ENCODE measurements around the gene PDZD8. TPM values are rescaled to one million over a fixed set of nuclear protein-coding genes. Genes with fewer than 3 reads are reported as not detected.

Gene PDZD8
- total RNA-seq, 2 experiments from 2014 or later = 10.5 to 26.4 TPM

GRCh38 chr10:117398029-117398428, 22.8 kb upstream of the PDZD8 start:
- DNase-seq (ENCODE audit: low spot score) = no peak
- Histone ChIP-seq H3K4me2 (ENCODE audit: low read length) (no peak overlapping the region), H3K79me2 (ENCODE audit: insufficient read depth, low read depth, low read length) (no peaks in the 10 kb centered on the region), H3K4me1 (ENCODE audit: insufficient read depth, low read length, poor library complexity, severe bottlenecking) (no peaks in the 10 kb centered on the region), H3K9me2 (ENCODE audit: insufficient read depth, low read length) (no peaks in the 10 kb centered on the region), H3K9me3 (ENCODE audit: low read length) (no peaks in the 10 kb centered on the region), H4K20me1 (ENCODE audit: insufficient read depth, low read length) (no peaks in the 10 kb centered on the region), H2AFZ (ENCODE audit: low read length) (no peak overlapping the region), H3K4me3 (ENCODE audit: low read depth, low read length, poor library complexity, severe bottlenecking) (no peak overlapping the region), H3K36me3 (ENCODE audit: insufficient read depth, low read length) (no peaks in the 10 kb centered on the region), H3K27ac (ENCODE audit: low read depth, low read length, poor library complexity, severe bottlenecking) (no peak overlapping the region)
- ChIA-PET CTCF (ENCODE audit: unreplicated experiment) (no interaction called here), POLR2A (no interaction called here)
- TF ChIP-seq CTCF (conservative IDR thresholded peaks at IDR 0.05; ENCODE audit: low read length) (no peak), EZH2phosphoT487 (IDR thresholded peaks at IDR 0.05; ENCODE audit: borderline replicate concordance, low read depth, low read length) (no peak)
- intact Hi-C loops (cut with micrococcal nuclease; ENCODE audit: unreplicated experiment) = no loop called here
- no TSS peak for BruUV-seq (replicated peaks)

- Histone ChIP-seq H3K9me3 (ENCODE audit: low read length) (no peaks in the 10 kb centered on the region), H3K79me2 (ENCODE audit: insufficient read depth, low read depth, low read length) (no peaks in the 10 kb centered on the region), H3K36me3 (ENCODE audit: insufficient read depth, low read length) (no peaks in the 10 kb centered on the region), H3K4me1 (ENCODE audit: insufficient read depth, low read length, poor library complexity, severe bottlenecking) (no peaks in the 10 kb centered on the region), H3K4me3 (ENCODE audit: low read depth, low read length, poor library complexity, severe bottlenecking) (no peak overlapping the region), H2AFZ (ENCODE audit: low read length) (no peak overlapping the region), H4K20me1 (ENCODE audit: insufficient read depth, low read length) (no peaks in the 10 kb centered on the region), H3K4me2 (ENCODE audit: low read length) (no peak overlapping the region), H3K9me2 (ENCODE audit: insufficient read depth, low read length) (no peaks in the 10 kb centered on the region), H3K27ac (ENCODE audit: low read depth, low read length, poor library complexity, severe bottlenecking) (no peak overlapping the region)
- no peak for TF ChIP-seq CTCF (conservative IDR thresholded peaks at IDR 0.05; ENCODE audit: low read length)
- TF ChIP-seq EZH2phosphoT487 (IDR thresholded peaks at IDR 0.05; ENCODE audit: borderline replicate concordance, low read depth, low read length) = no peak
- no peak for DNase-seq (ENCODE audit: low spot score)
- ChIA-PET POLR2A (interaction anchor here (0.6 kb wide), 1 partner anchor 1216 kb away, joined by 4 read pairs; no protein-coding TSS in a partner anchor), CTCF (ENCODE audit: unreplicated experiment) (no interaction called here)
- BruUV-seq (replicated peaks) = no TSS peak
- intact Hi-C loops (cut with micrococcal nuclease; ENCODE audit: unreplicated experiment) = no loop called here
Measured at GRCh38 chr10:117391436-117392205, 16.4 kb upstream of the PDZD8 start.

DNA sequence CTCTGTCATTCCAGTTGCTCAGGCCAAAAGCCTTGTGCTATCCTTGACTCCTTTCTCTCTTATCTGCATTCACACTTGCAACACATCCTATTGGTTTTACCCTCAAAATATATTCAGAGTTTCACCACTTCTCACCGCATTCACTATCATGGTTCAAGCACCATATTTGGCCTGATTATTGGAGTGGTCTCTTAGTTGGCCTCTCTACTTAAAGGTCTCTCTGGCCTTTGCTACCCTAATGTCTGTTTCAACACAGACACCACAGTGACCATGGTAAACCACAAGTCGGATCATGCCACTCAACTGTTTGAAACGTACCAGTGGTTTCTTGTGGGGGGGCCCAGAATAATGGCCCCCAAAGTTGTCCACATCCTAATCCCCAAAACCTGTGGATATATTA, 15.2 kb upstream of the PDZD8 start:
- Histone ChIP-seq H3K36me3 (ENCODE audit: insufficient read depth, low read length) (no peaks in the 10 kb centered on the region), H3K9me2 (ENCODE audit: insufficient read depth, low read length) (no peaks in the 10 kb centered on the region), H3K79me2 (ENCODE audit: insufficient read depth, low read depth, low read length) (no peaks in the 10 kb centered on the region), H3K4me2 (ENCODE audit: low read length) (no peak overlapping the region), H3K9me3 (ENCODE audit: low read length) (no peaks in the 10 kb centered on the region), H4K20me1 (ENCODE audit: insufficient read depth, low read length) (no peaks in the 10 kb centered on the region), H3K4me1 (ENCODE audit: insufficient read depth, low read length, poor library complexity, severe bottlenecking) (no peaks in the 10 kb centered on the region), H3K4me3 (ENCODE audit: low read depth, low read length, poor library complexity, severe bottlenecking) (no peak overlapping the region), H3K27ac (ENCODE audit: low read depth, low read length, poor library complexity, severe bottlenecking) (no peak overlapping the region), H2AFZ (ENCODE audit: low read length) (no peak overlapping the region)
- no TSS peak for BruUV-seq (replicated peaks)
- intact Hi-C loops (cut with micrococcal nuclease; ENCODE audit: unreplicated experiment) = no loop called here
- POLR2A ChIA-PET = no interaction called here
- CTCF ChIA-PET (ENCODE audit: unreplicated experiment) = no interaction called here
- no peak for TF ChIP-seq EZH2phosphoT487 (IDR thresholded peaks at IDR 0.05; ENCODE audit: borderline replicate concordance, low read depth, low read length)
- TF ChIP-seq CTCF (conservative IDR thresholded peaks at IDR 0.05; ENCODE audit: low read length) = no peak
- no peak for DNase-seq (ENCODE audit: low spot score)

Data from OCI-LY7 (cell line).